ENCODE results near the gene PACSIN2.

PACSIN2 gene

GRCh38 chr22:42868751-42869251, 146.1 kb downstream of the PACSIN2 start:
- no peak for DNase-seq (ENCODE audit: extremely low read depth in 1 of 2, low read depth in 1 of 2)

DNA sequence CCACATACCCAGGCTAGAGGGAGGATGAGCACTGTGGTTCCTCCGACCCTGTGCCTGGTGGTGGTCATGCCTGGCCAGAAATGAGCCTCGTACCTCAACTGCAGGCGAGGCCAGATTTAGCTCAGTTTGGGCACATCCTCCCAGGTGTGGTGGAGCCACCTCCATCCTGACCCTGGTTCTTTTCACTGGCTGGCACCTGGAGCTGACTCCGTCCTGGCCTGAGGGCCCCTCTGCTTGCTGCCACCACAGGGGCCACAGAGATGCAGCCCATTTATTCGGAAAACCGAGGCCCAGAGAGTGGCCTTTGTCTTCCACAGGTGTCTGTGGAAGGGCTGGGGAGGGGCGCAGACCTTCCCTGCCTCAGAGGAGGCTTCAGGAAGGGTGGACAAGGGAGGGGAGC, 148.8 kb downstream of the PACSIN2 start:
- no peak for DNase-seq (ENCODE audit: extremely low read depth in 1 of 2, low read depth in 1 of 2)

DNA sequence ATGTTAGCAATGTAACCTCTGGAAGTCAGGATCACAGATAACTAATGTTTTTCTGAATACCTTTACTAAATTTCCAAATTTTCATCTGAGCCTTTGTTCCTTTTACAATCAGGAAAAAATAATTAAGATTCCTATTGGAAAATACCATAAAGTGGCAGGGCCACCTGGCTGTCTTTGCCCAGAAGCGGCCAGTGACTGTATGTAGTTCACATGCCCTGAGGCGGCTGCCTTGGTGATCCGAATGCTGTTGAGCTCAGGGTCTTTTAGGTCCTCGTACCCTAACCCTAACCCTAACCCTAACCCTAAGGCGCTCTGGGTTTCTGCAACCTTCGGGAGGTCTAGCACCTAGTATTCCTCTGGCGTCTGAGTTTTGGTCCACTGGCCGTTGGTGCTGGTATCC, 149.4 kb downstream of the PACSIN2 start:
- DNase-seq (ENCODE audit: extremely low read depth in 1 of 2, low read depth in 1 of 2), result no peak

- DNase-seq (ENCODE audit: extremely low read depth in 1 of 2, low read depth in 1 of 2), result no peak
Measured at GRCh38 chr22:42863349-42863961, 151.5 kb downstream of the PACSIN2 start.

- DNase-seq (ENCODE audit: extremely low read depth in 1 of 2, low read depth in 1 of 2), result no peak
Measured at GRCh38 chr22:42862045-42862734, 152.8 kb downstream of the PACSIN2 start.

GRCh38 chr22:42860968-42861367, 154.0 kb downstream of the PACSIN2 start:
- DNase-seq (ENCODE audit: extremely low read depth in 1 of 2, low read depth in 1 of 2), result no peak

DNA sequence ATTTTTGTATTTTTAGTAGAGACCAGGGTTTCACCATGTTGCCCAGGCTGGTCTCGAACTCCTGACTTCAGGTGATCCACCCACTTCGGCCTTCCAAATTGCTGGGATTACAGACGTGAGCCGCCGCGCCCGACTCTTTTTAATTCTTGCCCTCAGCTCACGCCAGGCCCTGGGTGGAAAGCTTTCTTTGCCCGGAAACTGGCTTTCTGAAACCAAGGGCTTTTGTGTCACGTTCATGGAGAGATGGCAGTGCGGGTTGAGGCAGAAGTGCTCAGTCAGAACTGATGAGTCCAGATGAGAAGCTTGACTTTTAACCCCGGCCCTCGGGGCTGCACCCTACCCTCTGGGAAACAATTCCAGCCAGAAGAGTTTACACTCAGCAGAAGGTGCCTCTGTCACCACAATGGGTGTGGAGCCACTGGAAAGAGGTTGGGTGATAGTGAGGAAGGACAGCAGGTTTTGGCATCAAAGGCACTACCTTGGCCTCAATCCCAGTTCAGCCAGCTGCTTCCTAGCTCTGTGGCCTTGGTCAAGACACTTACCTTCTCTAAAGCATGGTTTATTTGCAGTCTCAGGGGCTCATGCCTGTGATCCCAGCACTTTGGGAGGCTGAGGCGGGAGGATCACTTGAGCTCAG, 157.0 kb downstream of the PACSIN2 start:
- DNase-seq (ENCODE audit: extremely low read depth in 1 of 2, low read depth in 1 of 2), result no peak

DNA sequence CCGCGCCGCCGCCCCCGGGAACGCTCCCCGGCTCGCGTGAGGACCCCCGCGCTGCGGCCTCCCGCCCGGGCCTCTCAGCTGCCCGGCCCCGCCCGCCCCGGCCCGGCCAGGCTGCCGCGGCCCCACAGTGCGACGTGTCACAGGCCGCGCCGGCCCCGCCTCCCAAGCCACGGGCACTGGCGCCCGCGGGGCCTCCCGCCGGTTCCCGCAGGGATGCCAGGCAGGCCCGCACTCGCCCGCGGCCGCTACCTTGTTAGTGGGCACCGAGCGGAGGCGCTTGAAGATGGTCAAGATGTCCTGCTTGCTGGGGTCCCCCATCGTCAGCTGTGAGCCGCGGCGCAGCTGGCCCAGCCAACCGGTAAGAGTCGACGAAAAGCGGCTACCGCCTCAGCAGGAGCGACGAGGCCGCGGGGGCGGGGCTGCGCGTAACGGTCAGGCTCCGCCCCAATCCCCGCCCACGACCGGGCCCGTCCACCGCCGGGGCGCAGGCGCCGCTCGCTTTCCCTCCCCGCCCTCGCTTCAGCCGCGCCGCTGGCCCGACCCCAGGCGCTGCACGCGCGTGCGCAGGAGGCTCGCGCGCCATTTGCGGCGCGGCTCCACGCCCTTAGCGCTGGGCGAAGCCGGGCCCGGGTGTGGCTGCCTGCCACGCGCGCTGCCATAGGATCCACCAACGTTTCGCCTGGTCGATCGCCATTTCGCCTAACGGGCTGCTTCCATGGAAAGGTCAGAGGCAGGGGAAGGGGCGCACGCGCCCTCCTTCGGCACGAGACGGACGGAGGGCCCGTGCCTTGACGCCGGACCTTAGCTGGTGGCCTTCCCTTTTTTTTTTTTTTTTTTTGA, 157.9 kb downstream of the PACSIN2 start, which contains the start of gene ARFGAP3:
Gene ARFGAP3 (minus strand): TSS at position 409 of the 840 bp plus-strand sequence. CDS start 91 bp downstream, at position 318.
- peak; percentile 80 to 93 for DNase-seq (ENCODE audit: extremely low read depth in 1 of 2, low read depth in 1 of 2)

DNA sequence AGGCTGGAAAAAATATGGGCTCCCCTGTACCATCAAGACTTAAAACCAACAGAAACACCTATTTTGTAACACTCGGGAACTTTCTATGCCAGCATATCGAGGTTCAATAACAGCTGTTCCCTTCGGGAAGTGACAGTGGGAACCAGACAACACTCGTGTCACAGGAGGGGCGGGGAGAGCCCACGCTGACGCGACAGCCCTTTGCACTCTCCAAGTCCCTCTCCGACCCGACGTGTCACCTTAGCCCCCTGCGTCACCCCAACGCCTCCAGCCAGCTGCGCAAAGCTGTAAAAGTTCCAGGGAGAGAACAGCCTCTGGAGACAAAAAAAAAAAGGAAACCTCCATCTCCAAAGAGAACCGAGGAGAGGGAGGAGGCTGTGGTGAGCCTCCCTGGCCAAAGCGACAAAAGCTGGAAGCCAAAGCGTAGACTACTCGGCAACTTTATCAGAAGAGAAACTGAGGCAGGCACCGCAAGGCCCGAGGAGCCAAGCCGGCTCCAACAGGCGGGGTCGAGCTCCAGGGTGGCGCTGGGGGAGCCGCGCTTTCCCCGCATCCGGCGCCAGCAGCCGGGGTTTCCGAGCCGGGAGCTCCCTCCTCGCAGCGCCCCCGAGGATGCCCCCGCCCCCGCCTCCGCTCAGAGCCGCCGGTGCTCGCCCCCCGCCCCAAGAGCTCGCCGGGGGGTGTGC, 158.6 kb downstream of the PACSIN2 start:
- DNase-seq (ENCODE audit: extremely low read depth in 1 of 2, low read depth in 1 of 2), result peak in 1 of 2 donors; percentile 45

- no peak for DNase-seq (ENCODE audit: extremely low read depth in 1 of 2, low read depth in 1 of 2)
Measured at GRCh38 chr22:42855721-42856120, 159.2 kb downstream of the PACSIN2 start.

DNA sequence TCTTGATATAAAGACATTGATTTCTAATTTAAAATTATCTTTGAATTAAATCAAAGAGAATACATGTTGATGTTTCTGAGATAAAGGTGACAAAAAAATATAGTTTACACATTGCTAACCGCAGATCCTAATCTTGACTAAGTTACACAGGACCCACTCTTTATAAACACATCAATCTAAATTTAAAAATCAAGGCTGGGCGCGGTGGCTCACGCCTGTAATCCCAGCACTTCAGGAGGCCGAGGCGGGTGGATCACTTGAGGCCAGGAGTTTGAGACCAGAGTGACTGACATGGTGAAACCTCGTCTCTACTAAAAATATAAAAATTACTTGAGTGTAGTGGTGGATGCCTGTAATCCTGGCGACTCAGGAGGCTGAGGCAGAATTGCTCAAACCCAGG, 159.7 kb downstream of the PACSIN2 start:
- DNase-seq (ENCODE audit: extremely low read depth in 1 of 2, low read depth in 1 of 2), result no peak

- no peak for DNase-seq (ENCODE audit: extremely low read depth in 1 of 2, low read depth in 1 of 2)
Measured at GRCh38 chr22:42848941-42849550, 165.9 kb downstream of the PACSIN2 start.

GRCh38 chr22:42847110-42847509, 167.8 kb downstream of the PACSIN2 start:
- no peak for DNase-seq (ENCODE audit: extremely low read depth in 1 of 2, low read depth in 1 of 2)

DNA sequence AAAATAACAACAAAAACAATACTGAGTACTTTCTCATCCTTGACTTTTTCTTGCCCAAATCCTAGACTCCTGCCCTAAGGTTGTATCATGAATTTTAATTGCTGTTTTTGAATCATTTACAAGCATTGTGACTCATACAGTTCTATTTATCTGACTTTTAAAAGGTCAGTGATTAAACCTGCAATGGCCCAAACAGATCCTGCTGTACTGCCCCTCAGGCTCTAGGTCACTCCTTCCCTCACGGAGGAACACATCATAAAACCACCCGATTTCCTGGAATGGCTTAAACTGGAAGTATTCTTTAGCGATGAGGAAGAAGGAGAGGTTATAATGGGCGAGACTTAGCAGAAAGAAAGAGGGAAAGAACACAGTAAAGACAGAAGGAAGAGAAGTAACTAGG, 170.2 kb downstream of the PACSIN2 start:
- no peak for DNase-seq (ENCODE audit: extremely low read depth in 1 of 2, low read depth in 1 of 2)

- DNase-seq (ENCODE audit: extremely low read depth in 1 of 2, low read depth in 1 of 2), result no peak
Measured at GRCh38 chr22:42842658-42843370, 172.1 kb downstream of the PACSIN2 start.

GRCh38 chr22:42841444-42841843, 173.5 kb downstream of the PACSIN2 start:
- no peak for DNase-seq (ENCODE audit: extremely low read depth in 1 of 2, low read depth in 1 of 2)

GRCh38 chr22:42837556-42837955, 177.4 kb downstream of the PACSIN2 start:
- DNase-seq (ENCODE audit: extremely low read depth in 1 of 2, low read depth in 1 of 2), result no peak

DNA sequence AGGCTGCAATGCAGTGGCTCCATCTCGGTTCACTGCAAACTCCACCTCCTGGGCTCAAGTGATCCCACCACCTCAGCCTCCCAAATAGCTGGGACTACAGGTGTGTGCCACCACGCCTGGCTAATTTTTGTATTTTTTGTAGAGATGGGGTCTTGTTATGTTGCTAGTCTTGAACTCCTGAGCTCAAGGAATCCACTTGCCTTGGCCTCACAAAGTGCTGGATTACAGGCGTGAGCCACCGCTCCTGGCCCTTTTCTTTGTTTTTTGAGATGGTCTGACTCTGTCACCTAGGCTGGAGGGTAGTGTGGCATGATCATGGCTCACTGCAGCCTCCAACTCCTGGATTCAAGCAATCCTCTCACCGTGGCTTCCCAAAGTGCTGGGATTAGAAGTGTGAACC, 178.9 kb downstream of the PACSIN2 start:
- DNase-seq (ENCODE audit: extremely low read depth in 1 of 2, low read depth in 1 of 2), result no peak

DNA sequence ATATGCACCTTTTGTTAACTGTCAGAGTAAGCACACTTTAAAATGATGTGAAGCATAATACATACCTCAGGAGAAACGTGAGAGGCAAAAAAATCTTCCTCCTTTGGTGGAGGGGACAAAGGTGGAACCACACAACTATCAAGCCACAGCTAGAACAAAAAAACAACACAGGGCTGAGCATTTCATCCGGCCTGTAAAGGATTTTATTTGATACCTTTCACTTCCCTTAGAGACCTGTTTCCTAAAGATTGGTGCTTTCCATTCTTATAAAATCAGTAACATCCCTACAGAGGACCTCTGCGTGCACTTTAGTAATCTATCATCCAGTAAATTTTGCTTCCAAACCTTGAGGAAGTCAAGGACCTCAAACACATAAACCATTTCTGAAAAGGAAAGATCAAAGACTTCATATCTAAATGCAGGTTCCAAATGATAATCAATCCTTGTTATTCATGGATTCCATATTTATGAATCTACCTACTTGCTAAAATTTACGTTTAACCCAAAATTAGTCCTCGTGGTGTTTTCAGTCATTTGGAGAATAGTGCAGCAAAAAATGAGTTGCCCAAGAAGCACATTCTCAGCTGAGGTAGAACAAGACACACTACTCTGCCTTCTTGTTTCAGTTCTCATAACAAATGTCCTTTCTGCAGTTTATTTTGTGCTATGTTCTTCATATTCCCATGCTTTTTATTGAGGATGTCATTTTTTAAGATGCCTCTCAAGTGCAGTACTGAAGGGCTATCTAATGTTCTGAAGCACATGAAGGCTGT, 180.6 kb downstream of the PACSIN2 start:
- no peak for DNase-seq (ENCODE audit: extremely low read depth in 1 of 2, low read depth in 1 of 2)
